Activated CD8-positive, alpha-beta memory T cell treated with anti-CD3 and anti-CD28 coated beads, Interleukin-2, amount 50 U/mL, for 1 hour (primary cell): ENCODE data around the gene LRMDA.

Experiments used
- DNase-seq: peaks from one replicate; pipeline ENCODE4 v3.0.0-alpha.2; 2020; ENCODE audit errors: extremely low read depth

The LRMDA gene

DNA sequence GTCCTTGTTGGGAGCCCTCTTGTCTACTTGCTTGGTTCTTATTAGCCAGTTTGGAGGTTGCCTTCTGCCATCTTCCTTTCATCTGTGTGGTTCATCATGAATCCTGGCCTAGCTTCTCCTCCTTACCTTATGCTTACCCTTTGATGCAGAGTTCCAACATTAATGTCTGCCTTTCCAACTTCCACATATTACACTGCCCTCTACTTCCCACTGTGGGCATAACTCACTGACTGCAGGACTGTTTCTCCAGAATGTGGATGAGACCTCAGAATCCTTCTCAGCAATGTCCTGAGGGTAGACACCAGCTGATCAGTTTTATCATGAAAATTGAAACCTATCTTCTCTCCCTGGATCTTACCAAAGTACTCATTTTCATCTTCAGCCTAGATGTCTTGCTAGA, 491.0 kb downstream of the LRMDA start:
- DNase-seq, result no peak

GRCh38 chr10:75924309-75924902, 493.0 kb downstream of the LRMDA start:
- DNase-seq, result no peak

- no peak for DNase-seq
Measured at GRCh38 chr10:75925999-75926398, 494.6 kb downstream of the LRMDA start.

GRCh38 chr10:75926763-75927162, 495.3 kb downstream of the LRMDA start:
- DNase-seq, result no peak

DNA sequence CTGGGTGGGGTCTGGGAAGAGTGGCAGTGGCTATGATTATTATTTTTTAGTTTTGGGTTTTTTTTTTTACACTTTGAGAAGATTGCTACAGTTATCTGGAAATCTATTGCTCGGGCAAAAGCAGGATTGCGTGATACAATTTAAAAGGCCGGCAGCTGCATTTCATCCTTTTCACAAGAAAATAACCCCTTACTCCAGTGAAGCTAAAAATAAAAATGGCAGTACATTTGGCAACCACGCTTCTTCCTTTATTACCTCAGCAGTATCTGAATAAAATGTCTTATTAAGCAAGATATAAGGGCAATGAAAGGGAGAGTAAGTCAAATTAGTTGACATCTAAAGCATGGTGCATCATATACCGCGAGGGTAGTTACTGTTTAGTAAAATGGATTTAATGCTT, 496.8 kb downstream of the LRMDA start:
- no peak for DNase-seq

DNA sequence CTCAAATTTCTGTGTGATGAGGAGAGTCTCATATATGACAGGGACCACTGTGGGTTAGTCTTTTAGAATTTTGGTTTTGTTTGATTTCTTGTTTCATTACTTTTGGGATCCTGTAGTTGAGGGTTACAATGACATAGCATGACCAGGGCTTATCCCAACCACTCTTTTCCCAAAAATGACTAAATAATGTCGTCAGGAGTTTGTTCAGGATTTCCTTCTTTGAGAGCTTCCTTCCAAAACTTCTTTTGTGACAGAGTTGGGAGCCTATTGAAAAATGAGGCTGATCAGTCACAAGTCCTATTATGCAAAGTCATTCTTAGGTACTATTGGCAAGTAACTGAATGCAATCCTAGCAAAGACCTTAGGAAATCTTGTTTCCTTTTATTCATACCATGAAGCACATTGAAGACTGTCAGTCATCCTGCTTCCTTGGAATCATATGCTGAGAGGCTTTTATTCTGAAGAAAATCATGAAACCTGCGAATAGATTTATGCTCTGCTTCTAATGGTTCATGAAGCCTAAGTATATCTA, 498.3 kb downstream of the LRMDA start:
- DNase-seq, result no peak

DNA sequence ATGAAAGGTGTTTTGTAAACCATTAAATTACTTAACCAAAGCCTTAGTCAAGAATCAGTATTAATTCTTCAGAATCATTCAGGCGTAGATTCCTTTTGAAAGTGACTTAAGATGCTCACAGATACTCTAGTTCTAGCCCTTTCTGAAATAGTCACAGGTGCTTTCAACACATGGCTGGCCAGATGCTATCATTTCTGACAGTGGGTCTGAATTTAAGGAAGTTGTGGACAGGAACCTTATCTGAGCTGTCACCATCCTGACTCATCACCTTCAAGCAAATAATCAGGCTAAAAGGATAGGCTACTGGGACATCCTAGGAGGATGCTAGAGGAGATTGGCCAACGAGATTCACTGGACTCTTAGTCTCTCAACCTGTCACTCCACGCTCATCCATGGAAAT, 501.5 kb downstream of the LRMDA start:
- no peak for DNase-seq

DNA sequence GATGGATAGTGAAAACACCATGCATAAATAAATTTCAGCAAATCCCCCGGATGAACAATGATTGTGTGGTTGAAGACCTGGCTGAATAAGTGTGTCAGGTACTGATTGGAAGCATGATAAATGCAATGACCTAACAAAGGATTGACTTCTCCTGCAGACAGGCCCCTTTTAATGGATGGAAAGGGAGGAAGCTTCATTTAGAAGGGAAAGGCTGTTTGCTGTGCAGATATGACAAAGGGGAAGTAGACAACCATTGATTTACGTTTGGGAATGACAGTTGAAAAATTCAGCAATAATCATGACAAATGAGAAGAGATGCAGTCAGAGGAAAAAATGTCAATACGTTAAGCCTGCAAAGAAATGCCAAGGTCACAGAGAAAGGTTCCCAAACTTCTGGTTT, 503.8 kb downstream of the LRMDA start:
- no peak for DNase-seq

- no peak for DNase-seq
Measured at GRCh38 chr10:75935650-75936400, 504.4 kb downstream of the LRMDA start.

DNA sequence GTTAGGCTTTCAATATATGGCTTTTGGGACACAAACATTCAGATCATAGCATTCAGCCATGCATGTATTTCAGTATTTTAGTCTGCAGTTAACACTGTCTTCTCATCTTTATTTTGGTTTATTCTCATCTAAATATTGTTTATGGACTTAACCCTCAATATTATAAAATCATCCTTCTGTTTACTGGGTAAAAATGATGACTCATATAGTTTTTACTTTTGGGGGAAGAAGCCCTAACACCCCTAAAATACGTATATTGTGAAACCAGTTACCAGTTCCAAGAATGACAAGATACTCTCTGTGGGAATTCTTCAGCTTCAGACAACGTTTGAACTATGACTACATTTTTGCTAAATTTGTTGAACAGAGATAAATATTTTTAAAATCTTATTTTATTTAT, 505.4 kb downstream of the LRMDA start:
- no peak for DNase-seq

DNA sequence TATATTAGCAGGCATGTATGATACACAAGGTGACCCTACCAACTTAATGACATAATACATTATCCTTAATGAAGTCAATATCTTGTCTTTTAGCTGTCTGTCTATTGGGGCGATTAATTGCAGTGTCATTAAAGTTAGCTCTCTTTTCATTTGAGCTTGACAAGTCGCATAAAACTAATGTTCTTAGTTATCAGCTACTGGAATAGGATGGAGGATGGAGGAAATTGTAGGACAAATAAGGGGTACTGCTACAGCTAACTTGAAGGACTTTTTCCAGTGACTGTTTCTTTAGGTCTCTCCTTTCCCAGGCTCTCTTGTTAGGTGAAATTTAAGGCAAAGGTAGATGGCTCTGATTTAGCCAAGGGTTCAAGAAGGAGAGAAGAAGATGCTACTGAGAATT, 506.4 kb downstream of the LRMDA start:
- no peak for DNase-seq

DNA sequence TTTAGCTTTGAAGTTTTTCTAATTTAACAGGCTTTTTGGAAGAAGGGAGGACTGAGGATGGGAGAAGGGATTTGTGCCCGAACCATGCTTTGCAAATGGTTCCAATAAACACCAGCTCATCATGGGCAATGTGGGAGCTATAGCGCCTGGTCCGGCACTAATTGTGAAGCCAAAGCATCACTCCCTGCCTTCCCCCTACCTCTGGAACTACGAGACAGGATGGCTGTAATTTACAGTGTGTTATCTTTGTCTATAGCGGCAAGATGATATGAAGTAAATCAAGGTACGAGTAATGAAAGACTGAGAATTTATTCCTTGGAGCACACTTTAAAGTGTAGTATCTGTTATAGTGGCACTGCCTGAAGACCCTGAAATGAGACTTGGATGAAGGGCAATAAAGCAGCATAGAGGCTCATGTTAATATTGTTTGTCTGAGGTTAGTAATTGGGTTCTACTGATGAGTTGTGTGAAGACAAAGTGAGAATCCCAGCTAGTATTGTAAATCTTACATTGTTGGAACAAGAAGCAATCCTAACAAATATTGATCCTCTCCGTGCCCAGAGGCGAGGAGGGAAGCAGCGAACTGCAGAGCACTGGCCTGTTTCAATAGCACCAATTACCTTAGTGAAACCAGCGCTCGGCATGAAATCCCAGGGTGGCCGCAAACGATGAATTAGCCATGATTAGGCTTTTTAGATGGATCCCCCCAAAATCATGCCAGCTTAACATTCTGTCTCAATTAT, 507.1 kb downstream of the LRMDA start:
- DNase-seq, result no peak

DNA sequence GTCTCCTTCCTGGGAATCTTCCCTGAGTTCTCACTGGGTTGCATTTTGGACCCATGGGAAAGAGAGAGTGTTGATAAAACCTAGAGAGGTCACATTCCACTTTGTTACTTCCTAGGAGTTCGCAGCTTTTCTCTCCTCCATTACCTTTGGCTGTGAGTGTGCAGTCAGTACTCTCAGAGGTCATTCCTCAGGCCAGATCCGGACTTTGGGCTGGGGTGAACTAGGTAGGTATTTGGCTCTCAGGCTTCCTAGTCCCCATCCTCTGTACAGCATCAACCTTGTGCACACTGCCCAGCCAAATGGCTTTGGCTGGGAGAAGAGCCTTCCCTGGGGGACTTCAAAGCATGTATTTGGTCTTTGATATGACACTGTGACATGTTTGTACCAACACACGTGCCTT, 508.1 kb downstream of the LRMDA start:
- DNase-seq, result no peak

DNA sequence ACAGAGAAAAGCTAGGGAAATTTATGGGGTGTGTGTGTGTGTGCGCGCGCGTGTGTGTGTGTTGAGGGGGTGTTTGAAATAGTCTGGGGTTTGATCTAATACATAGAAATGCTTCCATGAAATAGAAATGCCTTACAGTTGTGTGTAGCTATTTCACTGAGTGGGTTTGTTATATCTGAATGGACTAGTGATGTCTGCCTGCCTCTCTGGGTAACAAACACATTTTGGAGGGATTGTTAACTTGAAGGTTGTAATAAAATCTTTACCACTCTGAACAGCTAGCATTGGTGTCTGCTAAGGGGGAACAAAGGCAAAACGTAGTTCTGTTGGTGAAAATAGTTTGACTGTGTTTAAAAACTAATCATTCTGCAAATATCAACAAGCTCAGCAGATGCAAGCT, 509.3 kb downstream of the LRMDA start:
- DNase-seq, result no peak

DNA sequence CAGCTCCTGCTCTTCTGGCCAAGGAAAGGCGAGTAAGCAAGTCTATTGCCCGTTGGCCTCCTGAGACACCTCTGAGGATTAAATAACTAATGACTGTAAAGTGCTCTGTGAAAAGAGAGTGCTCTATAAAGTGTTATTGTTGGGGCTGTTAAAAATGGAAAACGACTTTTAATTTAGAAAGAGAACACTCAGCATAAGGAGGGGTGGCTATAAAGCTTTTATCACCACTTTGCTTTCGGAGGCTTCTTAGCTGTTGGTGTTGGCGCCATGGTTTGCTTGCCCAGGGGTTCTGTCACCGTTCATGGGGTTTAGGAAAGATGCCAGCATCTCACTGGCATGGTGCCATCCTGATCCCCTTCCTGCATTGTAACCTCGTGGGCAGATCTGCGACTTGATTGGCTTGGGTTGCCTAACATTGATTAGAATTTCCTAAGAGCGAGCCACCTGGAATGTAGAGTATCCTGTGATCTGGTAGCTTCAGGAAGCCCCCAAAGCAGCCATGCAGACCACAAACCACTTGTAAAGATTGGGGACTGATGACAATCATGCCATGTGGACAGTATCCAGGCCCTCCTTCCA, 509.9 kb downstream of the LRMDA start:
- no peak for DNase-seq

- no peak for DNase-seq
Measured at GRCh38 chr10:75944061-75944460, 512.6 kb downstream of the LRMDA start.

GRCh38 chr10:75948583-75948982, 517.2 kb downstream of the LRMDA start:
- no peak for DNase-seq

- no peak for DNase-seq
Measured at GRCh38 chr10:75950307-75950706, 518.9 kb downstream of the LRMDA start.

DNA sequence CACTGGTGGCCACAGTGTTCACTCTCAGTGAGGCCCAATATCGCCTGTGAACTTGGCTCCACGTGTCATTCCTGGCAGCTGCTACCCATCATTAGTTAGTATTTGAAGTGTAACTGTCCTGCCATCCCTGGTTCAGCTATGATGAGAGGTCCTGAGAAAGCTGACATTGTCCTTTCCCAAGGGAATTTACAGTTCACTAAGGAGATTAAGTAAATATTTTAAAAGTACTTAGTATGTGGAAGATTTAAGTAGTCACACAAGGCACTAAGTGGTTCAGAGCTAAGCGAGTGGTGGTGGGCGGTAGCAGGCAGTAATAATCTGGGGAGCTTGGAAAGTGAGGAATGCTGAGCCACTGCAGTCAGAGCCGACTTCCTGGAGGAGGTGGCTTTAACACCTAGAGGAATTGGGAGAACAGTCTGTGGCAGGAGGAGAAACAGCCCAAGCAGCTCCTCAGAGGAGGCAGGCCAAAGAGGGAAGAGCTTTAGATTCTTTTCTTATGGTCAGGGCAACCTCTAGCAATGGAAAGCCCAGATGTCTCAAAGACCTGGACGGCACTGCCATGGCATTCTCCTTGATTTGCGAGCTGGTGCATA, 519.7 kb downstream of the LRMDA start:
- DNase-seq, result no peak

DNA sequence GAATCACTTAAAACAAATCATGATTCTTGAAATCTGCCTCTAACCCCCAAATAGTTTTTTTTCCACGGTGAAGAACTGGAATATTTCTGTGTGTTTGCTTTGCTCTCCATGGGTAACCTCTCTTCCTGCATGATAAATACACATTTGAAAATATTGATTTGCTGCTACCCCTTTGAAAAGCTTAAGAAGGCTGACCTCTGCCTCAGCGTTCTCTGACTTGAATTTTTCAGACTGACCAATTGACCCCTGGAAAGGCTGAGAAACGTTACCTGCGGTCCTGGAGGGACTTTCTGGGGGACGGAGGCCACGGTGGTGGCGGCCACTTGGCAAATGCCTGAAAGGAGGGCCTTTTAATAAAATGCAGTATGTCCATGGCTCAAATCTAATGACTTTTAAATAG, 520.2 kb downstream of the LRMDA start:
- DNase-seq, result no peak

DNA sequence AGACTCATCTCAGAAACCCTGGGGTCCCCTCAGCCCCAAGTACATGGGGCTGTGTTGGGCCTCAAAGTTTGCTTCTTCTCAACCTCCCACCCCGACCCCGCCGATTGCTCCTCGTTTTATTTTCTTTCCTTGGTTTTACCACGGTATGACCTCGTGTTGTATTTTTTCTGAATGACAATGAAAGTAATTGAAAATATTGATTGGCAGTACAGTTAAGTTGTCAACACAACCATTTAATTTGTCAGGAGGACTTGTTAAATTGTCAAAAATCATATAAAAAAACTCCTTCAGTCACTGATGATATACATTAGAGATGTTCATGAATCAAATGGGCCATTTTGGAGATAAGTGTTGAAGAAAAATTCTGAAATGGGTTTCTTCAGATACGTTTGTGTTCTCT, 520.7 kb downstream of the LRMDA start:
- DNase-seq, result no peak

DNA sequence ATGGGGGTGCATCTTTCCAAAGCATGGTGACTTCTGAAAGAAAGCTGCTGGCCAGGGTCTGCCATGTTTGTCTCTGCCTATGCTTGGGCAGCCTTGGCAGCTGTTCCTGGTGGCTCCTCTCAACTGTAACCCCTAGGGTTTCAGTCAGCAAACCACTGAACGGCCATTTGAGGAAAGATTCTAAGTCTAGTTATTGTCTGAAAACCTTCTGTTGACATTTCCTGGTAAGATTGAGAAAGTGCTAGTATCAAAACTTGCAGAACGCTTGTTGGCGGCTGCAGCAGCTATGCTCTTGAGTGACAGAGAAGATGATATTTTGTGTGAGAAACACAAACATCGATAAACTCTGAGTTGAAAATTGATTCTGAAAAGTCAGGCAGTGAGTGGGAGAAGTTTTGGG, 523.1 kb downstream of the LRMDA start:
- no peak for DNase-seq
